B cell (primary cell): ENCODE measurements around the gene CAMTA1. TPM values are rescaled to one million over a fixed set of nuclear protein-coding genes. Genes with fewer than 3 reads are reported as not detected.
"Not testable (repeated sequence)": the region's sequence is repeated elsewhere in the genome, so short reads cannot be mapped to it uniquely, and the experiment has no call there.

Source experiments
- ATAC-seq: fragments of 200-7000 bp; cut with Tn5 transposase; one replicate; pipeline ENCODE4 v1.10.0; 2021; ENCODE audit warnings: low read depth, mild to moderate bottlenecking, moderate number of reproducible peaks, moderate library complexity
- CTCF ChIA-PET: fragments of 350-600 bp; sonication (Branson Sonifier 250); formaldehyde crosslinking; loops from one replicate; lab custom pipeline; 2021; ENCODE audit warnings: antibody characterized with exemption, inconsistent platforms; lab: Charles Lee
- POLR2A ChIA-PET: fragments of 350-600 bp; sonication (Branson Sonifier 250); formaldehyde crosslinking; loops from one replicate; lab custom pipeline; 2021; ENCODE audit warnings: antibody characterized with exemption; lab: Charles Lee
- DNase-seq: peaks from one replicate; pipeline ENCODE4 v3.0.0; 2013
- H2AFZ ChIP-seq: 2 replicates; pipeline ENCODE4 v1.6.1; 2012; ENCODE audit warnings: mild to moderate bottlenecking, low read depth, low read length; ENCODE audit not compliant: insufficient read depth, poor library complexity, severe bottlenecking
- H3K27ac ChIP-seq, 2 donors: 1 replicate in 1 of 2; 2 replicates in 1 of 2; pipeline ENCODE4 v1.5.1; 2012 to 2013; ENCODE audit warnings: low read length in 2 of 2, mild to moderate bottlenecking in 2 of 2, moderate library complexity in 1 of 2
- H3K27me3 ChIP-seq, 4 experiments: fragments of 200-600 bp in 1 of 4; sonication (generic) in 1 of 4; replicated peaks in 1 of 4; 1 replicate in 2 of 4; 2 replicates in 2 of 4; pipeline versions ENCODE4 v1.6.1 to v1.7.0; 2013 to 2016; ENCODE audit warnings: low read length in 3 of 4, mild to moderate bottlenecking in 2 of 4, mixed read lengths in 1 of 4, moderate library complexity in 1 of 4; ENCODE audit not compliant: insufficient read depth in 4 of 4, control insufficient read depth in 3 of 4; ENCODE audit errors: control extremely low read depth in 1 of 4
- H3K36me3 ChIP-seq, 2 experiments: replicated peaks in 1 of 2; 1 replicate in 1 of 2; 2 replicates in 1 of 2; pipeline versions ENCODE4 v1.6.1 to v1.7.1; 2013; ENCODE audit warnings: low read length in 1 of 2; ENCODE audit not compliant: insufficient read depth in 2 of 2, control insufficient read depth in 1 of 2; ENCODE audit errors: control extremely low read depth in 1 of 2, extremely low read depth in 1 of 2
- H3K4me1 ChIP-seq, 2 donors: fragments of 200-600 bp in 1 of 2; sonication (generic) in 1 of 2; 1 replicate in 1 of 2; 2 replicates in 1 of 2; pipeline versions ENCODE4 v1.5.1 to v1.6.1; 2013 to 2017; ENCODE audit warnings: low read length in 2 of 2; ENCODE audit not compliant: control insufficient read depth in 2 of 2, insufficient read depth in 2 of 2
- H3K4me2 ChIP-seq: replicated peaks from 2 replicates; pipeline ENCODE3; 2012; ENCODE audit warnings: mild to moderate bottlenecking, low read depth, low read length; ENCODE audit not compliant: poor library complexity, severe bottlenecking
- H3K4me3 ChIP-seq, 5 experiments: fragments of 200-600 bp in 1 of 5; sonication (generic) in 1 of 5; 1 replicate in 3 of 5; 2 replicates in 2 of 5; pipeline versions ENCODE4 v1.5.1 to v1.7.0; 2011 to 2016; ENCODE audit warnings: low read length in 4 of 5, mild to moderate bottlenecking in 4 of 5, low read depth in 2 of 5, control low read depth in 1 of 5, moderate library complexity in 1 of 5; ENCODE audit not compliant: insufficient read depth in 1 of 5; ENCODE audit errors: control extremely low read depth in 1 of 5, extremely low read depth in 1 of 5
- H3K79me2 ChIP-seq: fragments of 200-600 bp; sonication (generic); one replicate; pipeline ENCODE4 v1.6.0; 2016; ENCODE audit warnings: low read length; ENCODE audit not compliant: control insufficient read depth, insufficient read depth
- H3K9ac ChIP-seq: fragments of 200-600 bp; sonication (generic); 2 replicates; pipeline ENCODE4 v1.6.1; 2017; ENCODE audit warnings: mild to moderate bottlenecking, low read length, moderate library complexity
- H3K9me3 ChIP-seq, 3 donors: one replicate each; pipeline versions ENCODE4 v1.6.1 to v1.7.1; 2013; ENCODE audit warnings: low read length in 2 of 3; ENCODE audit not compliant: control insufficient read depth in 2 of 3, insufficient read depth in 1 of 3; ENCODE audit errors: control extremely low read depth in 1 of 3
- H4K20me1 ChIP-seq: 2 replicates; pipeline ENCODE4 v1.6.0; 2012; ENCODE audit warnings: mild to moderate bottlenecking, low read length; ENCODE audit not compliant: insufficient read depth, control insufficient read depth, poor library complexity, severe bottlenecking
- H3K27ac Mint-ChIP-seq: one replicate; pipeline ENCODE4 v1.8.0; 2021; ENCODE audit warnings: mixed read lengths
- H3K27me3 Mint-ChIP-seq: one replicate; pipeline ENCODE4 v1.8.0; 2021; ENCODE audit warnings: mixed read lengths
- H3K4me1 Mint-ChIP-seq: one replicate; pipeline ENCODE4 v1.8.0; 2021; ENCODE audit warnings: mixed read lengths
- H3K4me3 Mint-ChIP-seq: one replicate; pipeline ENCODE4 v1.8.0; 2021; ENCODE audit warnings: mixed read lengths
- H3K9me3 Mint-ChIP-seq: one replicate; pipeline ENCODE4 v1.8.0; 2022; ENCODE audit warnings: mixed read lengths; ENCODE audit not compliant: insufficient read depth
- CTCF ChIP-seq: fragments of 200-600 bp; IDR thresholded peaks from one replicate; pipeline ENCODE4 v1.8.0; 2022; ENCODE audit warnings: antibody characterized with exemption, mild to moderate bottlenecking
- EZH2 ChIP-seq: IDR thresholded peaks from 2 replicates; pipeline ENCODE4 v1.6.1; 2012; ENCODE audit warnings: borderline replicate concordance, low read depth, mild to moderate bottlenecking, moderate library complexity, low read length; ENCODE audit not compliant: insufficient read depth, poor library complexity, severe bottlenecking
- WGBS: methylation state at CpG from one replicate; pipeline ENCODE4 v1.1.5; 2013; ENCODE audit warnings: missing lambda C conversion rate; ENCODE audit not compliant: insufficient coverage; 5-methylcytosine and 5-hydroxymethylcytosine counted together
- intact Hi-C: fragments of 100-400 bp; cut with micrococcal nuclease; formaldehyde crosslinking; loops from one replicate; pipeline ENCODE4 v1.10.0; 2022
- polyA plus RNA-seq: library from polyadenylated mRNA; depleted of rRNA; stranded (reverse); fragments of >200 nt; gene quantifications from 2 replicates; pipeline ENCODE4 v1.2.3, GENCODE V29; 2012
- total RNA-seq, 2 donors: library from RNA; stranded (reverse); fragments of 120-200 nt in 1 of 2; gene quantifications; 1 replicate in 1 of 2; 2 replicates in 1 of 2; pipeline versions ENCODE4 v1.2.3 to v1.2.4, GENCODE V29; 2013 to 2022

CAMTA1 gene
- total and polyA plus RNA-seq, 2 donors (not counting 1 experiment from before 2014, with no cell fraction given): 42.2 to 45.7 TPM

GRCh38 chr1:7689307-7689706 is 904.1 kb downstream of the CAMTA1 start:
- 78% methylated on average over 4 of the region's 4 CpGs for WGBS
- H3K9me3 Mint-ChIP-seq, H3K4me1 Mint-ChIP-seq, H3K27me3 ChIP-seq, H3K27ac ChIP-seq, POLR2A ChIA-PET, intact Hi-C loops, H3K4me3 ChIP-seq, H3K4me1 ChIP-seq, H3K9ac ChIP-seq, H2AFZ ChIP-seq, H3K4me3 Mint-ChIP-seq, H3K36me3 ChIP-seq, DNase-seq, H3K79me2 ChIP-seq, H3K27ac Mint-ChIP-seq, H3K4me2 ChIP-seq, ATAC-seq, H4K20me1 ChIP-seq: not testable (repeated sequence)
- CTCF ChIA-PET: interaction anchor here (2.0 kb wide), 1 partner anchor 20 kb away, joined by 5 read pairs; no protein-coding TSS in a partner anchor
- H3K27me3 Mint-ChIP-seq: peaks cover 43% of the 10 kb centered on the region
- peaks cover 0 to 25% (median 0%) of the 10 kb centered on the region in 3 donors for H3K9me3 ChIP-seq

DNA sequence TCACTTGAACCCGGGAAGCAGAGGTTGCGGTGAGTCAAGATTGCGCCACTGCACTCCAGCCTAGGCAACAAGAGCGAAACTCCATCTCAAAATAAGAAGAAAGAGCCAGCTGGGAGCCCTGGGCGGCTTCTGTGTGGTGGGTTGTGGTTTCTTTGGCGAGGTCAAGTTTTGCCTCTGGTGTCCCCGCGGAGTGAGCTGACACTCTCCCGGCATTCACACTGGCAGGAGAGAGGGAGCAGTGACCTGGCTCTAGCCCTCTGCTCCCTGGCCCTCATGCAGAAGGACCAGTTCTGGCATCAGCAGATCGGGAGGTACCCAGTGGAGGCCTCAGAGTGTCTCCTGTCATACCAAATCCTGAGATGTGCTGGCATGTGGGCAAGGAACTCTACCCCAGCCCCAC is 904.8 kb downstream of the CAMTA1 start:
- ATAC-seq: no peak

More for the DNA sequence above, 904.8 kb downstream of the CAMTA1 start:
- no peaks in the 10 kb centered on the region for H3K79me2 ChIP-seq
- Mint-ChIP-seq H3K27me3 (peaks cover 41% of the 10 kb centered on the region), H3K4me3 (no peak overlapping the region), H3K9me3 (peaks cover 4% of the 10 kb centered on the region), H3K27ac (no peak overlapping the region), H3K4me1 (no peaks in the 10 kb centered on the region)
- no peak for DNase-seq
- H3K4me3 ChIP-seq: no peak overlapping the region
- no peak overlapping the region for H3K9ac ChIP-seq
- H3K36me3 ChIP-seq: no peaks in the 10 kb centered on the region
- ChIA-PET CTCF (interaction anchor here (2.0 kb wide), 1 partner anchor 21 kb away, joined by 5 read pairs; no protein-coding TSS in a partner anchor), POLR2A (no interaction called here)
- H3K27ac ChIP-seq: no peak overlapping the region
- H2AFZ ChIP-seq: no peak overlapping the region
- WGBS: 84% methylated on average over 7 of the region's 10 CpGs
- H3K27me3 ChIP-seq: peaks cover 0 to 2% (median 0%) of the 10 kb centered on the region in 4 experiments
- H3K4me2 ChIP-seq: no peak overlapping the region
- intact Hi-C loops: no loop called here
- TF ChIP-seq CTCF (no peak), EZH2 (no peak)
- H4K20me1 ChIP-seq: no peaks in the 10 kb centered on the region
- no peaks in the 10 kb centered on the region for H3K4me1 ChIP-seq
- H3K9me3 ChIP-seq: peaks cover 0 to 25% (median 0%) of the 10 kb centered on the region in 3 donors
